Activated T-cell treated with anti-CD3 and anti-CD28 coated beads for 24 hours (primary cell): ENCODE measurements around the gene COL2A1.

Source experiments
- DNase-seq: peaks from one replicate; pipeline ENCODE4 v3.0.0-alpha.2; 2020; ENCODE audit warnings: low read depth

Gene COL2A1

DNA sequence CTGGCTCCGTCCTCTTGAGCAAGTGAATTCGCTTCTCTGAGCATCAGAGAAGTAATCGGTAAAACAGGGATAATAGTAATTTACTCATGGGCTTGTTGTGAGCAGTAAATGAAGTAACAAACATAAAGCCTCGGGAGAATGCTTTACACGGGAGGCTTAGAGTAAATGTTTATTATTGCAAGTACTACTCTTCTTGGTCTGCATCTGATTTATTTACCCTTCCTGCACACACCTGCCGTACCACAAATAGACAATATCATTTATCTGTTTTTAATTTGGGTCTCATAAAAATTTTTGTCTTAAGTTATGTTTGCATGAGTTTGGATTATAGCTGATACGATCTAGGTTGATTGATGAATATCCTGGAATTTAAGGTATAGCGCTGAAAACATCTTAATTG is 7.8 kb upstream of the COL2A1 start:
- DNase-seq, result no peak

DNA sequence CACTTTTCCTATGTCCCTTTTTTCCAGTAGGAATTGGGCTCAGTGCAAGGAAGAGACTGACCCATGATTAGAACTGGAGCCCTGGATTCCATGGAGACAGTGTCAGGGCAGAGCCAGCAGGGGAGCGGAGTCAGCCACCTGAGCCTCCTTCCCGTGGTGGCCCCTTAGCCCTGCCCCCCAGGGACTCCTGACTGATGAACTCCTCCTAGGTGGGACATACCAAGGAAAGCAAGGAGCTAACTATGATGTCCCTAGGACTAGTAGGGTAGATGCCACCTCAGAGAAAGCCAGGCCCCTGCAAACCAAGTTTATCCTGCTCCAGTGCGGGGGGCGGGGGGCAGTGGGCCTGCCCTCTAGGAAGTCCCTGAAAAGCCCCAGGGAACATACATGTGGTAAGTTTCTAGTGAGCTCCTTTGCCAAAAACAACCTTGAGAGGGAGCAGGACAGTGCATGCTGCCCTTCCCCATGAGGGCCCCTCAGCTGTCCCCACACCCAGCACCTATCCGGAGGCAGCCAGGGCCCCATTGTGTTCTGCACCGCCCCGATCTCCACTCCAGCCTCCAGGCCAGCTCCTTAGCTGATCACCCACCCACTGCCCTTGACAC is 6.2 kb upstream of the COL2A1 start:
- no peak for DNase-seq

DNA sequence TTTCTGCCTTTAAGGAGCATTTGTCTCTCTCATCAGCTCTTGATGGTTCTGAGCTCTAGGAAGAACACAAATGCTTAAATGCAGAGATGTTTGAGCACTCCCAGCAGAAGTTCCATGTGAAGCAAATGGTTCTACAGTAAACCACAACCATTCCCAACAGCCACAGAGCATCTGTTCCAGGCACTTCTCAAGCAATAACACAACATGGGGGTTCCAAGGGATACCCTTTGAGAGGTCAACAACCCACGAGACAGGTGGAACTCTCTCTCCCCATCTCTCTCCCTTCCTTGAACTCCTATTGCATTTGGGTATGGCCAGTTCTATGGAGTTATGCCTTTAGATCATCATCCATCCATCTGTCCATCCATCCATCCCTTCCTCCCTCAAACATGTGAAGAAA is 5.2 kb upstream of the COL2A1 start:
- DNase-seq, result no peak

DNA sequence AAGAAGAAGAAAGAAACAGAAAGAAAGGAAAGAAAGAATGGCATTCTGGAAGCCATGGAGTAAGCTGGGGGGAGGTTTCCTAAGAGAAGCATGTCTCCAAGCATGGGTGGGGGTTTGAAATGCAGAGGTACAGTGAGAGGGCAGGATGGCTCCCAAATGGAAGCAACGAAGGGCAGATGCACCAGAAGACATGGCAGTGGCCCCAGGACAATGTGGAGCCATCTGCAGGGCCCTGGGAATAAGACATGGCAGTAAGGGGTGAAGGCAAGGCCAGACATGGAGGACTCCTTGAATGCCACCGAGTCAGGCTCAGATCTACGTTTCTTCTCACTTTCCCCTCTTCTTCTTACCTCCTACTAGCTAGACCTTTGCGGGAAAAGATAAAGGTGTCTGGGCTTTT is 4.7 kb upstream of the COL2A1 start:
- DNase-seq, result no peak

DNA sequence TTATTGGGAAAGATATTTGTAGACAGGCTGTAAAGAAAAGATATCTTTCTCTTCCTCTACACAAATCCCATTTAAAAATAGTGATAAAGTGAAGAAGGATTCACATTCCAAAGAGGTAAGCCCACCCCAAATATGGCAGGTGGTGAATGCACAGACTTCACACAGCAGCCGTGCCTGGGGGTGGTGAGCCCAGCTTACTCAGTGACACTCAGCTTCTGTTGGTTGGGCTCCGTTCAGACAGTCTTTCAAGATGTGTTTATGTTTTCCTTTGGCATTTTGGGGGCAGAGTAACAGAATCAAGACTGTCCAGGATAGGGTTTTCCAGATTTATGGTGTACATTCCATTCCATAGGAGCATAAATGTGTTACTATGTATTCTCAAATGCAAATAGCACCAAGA is 4.1 kb upstream of the COL2A1 start:
- no peak for DNase-seq

DNA sequence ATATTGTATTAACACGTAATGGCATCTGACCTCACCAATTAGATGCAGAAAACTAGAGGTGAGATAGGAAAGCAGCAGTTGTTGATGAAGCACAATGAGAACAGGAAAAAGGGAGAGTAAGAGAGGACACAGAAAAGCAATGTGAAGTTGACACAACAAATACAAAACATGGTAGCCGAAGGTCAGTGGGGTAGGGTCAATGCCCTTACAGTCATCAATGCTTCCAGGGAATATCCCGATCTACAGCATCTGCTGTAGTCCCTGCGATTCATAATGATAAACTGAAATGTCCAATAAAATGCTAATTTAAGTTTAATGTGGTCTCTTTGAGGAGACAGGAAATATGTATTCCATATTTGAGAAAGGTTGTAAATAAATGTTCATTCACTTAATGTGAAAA is 2.9 kb upstream of the COL2A1 start:
- DNase-seq, result no peak

DNA sequence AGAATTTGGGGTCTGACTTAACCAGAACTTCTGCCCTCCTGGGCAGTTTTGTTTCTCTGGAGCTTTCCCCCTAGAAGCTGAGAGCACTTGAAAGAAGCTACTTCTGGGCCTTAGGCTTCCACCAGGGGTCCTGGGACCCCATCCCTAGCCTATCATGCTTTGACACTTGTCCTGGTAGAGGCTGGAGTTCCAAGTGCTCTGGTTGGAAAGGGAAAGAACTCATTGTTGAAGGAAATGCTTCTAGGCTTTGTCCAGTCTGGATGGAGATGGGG is 1.4 kb upstream of the COL2A1 start:
- DNase-seq, result no peak

DNA sequence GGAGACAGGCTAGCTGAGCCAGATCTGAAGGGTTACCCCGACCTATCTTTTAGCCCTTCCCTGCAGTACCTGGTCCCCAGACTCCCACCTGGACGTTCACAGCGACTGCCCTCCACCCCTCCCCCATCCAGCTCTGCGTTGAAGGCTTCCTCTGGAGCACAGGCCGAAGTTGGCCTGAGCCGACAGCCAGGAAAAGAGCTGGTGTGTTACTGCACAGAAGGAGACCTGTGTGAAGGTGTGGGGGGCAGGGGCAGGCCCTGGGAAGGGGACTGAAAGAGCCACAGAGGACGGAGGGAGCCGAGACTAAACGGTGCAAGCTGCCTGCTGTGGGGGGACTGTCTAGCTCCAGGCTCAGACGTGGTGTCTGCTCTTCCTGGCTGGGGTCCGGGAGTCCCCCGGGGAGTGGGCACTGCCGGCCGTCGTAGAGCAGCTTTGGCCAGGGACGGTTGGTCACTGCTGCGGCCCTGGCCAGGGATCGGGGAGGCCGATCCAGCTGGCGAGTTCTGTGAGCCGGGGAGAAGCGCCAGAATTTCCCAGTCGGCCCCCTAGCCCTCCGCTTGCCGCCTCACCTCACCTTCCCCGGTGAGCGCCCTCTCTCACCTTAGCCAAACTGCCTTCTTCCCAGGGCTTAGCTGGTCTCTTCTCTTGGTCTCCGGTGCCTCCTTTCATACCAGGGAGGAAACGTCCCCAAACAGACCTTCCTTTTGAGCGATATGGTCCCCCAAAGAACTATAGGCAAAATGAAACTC is 899 bp upstream of the COL2A1 start:
- DNase-seq, result no peak

DNA sequence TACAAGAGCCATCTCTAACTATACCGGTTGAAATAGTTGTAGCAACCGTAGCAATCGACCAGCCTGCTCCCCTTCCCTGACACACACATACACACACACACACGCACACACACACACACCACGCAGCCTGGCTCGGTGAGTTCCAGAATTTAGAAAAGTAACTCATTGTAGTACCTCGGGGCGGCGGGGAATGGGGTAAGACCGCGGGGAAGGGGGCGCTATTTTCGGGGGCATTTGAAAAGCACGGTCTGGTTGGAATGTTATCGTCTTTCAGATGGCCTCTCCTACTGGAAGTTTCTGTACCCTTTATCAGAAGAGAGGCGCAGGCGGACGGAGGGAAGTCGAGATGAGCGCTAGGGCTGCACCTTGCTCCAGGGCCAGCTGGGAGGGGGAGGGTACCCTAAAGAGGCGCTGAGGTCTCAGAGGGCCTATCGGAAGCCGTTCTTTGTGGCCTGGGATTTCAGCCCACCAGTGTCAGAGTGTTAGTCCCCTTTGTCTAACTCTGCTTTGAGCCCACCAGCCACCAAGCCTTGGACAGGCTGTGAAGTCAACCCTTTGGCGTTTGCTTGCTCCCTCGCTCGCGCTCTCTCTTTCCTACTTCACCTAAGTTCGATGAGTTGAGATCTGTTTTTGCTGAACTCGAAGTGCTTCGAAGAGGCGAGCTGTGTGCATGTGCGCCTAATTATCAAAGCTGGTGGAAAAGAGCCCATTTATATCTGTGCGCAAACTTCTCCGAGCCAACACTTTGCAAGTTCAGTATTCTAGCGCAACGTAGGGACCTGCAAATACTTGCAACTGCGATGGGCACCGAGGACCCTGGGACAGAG is 837 bp downstream of the COL2A1 start:
- DNase-seq, result no peak

DNA sequence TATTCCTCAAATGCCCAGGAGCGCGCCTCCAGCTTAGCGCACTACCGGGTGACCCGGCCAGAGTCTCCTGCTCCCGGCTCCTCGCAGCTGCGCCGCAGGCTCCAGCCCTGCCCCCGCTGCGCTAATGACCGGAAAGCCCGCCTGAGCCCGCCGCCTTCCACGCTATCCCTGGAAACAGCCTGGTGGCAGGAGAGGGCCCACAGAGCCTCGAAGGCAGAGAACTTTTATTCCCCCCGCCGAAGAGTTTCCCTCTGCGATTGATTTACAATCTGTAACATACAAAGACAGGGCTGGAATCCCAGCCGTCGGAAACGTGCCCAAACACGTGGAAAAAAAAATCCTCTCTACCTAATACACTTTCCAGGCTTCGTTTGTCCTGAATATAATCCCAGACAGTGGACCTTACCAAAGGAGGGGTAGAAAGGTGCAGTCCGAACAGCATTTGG is 1.5 kb downstream of the COL2A1 start:
- no peak for DNase-seq

DNA sequence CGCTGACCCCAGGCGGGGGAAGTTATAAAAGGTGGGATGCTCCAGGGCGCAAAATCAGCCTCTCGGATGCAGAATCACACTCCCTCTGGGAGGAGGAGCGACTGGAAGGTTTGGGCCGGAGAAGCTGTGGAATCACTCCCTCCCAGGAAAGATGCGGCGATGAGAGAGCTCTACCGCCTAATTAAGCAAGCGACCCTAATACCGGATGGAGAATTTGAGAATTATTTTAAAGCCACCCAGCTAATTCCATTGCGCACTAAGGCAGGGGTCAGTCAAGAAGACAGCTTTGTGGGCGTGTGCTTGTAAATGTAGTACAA is 1.9 kb downstream of the COL2A1 start:
- no peak for DNase-seq

DNA sequence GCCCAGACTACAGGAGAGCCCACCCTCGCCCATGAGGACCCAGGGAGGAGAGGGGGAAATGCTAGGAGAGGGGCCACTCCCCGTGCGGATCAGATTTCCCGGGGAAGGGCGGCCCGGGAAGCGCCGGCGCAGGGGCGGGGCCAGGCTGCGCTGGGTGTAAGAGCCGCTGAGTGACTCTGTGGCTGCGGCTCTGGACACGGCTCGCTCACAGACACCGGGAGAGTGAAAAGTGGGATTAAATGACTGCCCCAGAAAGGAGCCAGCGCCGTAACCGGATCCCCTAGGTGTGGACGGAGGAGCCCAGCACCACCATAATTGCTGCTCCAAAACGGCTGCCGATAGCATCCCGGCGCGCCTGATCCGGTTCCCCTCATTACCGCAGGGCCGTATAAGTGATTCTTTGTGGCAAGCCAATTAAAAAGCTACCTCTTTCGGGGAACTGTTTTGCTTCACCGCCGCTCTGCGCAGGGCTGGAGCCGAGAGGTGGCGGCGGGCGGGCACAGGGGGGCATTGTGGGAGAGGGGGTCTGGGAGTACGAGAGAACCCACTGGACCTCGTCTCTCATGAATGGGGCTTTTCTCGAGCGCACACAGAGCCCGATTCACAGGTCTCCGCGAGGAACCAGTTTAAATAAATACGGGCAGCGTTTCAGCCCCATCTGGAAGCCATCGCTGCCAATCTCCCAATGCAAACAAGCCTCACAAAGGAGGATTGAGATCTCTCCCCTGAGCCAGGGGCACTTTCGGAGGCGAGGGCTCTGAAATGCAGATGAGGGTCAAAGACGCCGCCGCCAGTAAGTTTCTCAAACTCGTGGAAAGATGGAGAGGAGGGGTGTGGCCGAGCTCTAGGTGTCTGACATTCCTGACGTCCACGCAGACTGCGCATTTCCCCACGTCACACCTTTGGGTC is 2.5 kb downstream of the COL2A1 start:
- DNase-seq, result no peak

DNA sequence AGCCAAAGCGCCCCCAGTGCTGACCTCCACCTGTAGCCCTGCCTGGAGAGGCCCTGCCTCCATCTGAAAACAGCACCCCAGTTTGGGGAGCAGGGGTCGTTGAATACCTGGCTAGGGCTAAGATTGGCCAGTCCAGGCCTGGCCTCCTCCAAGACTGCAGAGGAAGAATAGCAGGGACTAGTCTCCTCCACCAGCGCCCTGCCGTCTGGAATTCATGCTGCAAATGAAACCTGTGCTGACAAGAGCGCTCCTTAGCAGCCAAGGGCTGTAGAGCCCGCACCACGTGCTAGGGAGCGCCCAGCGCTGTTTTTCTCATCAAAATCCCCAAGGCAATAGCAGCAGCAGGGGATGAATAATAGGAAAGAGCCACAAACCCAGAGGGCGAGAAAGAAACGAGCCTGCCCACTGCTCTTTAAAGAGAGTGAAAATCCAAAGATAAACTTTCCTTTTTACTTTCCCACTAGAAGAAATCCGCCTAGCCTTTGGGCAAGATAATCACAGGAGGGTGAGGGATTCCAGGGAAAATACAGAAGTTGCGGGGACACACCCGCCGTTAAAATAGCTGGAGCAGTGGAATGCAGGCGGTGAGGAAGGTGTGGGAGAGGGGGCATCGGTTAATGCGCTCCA is 3.3 kb downstream of the COL2A1 start:
- no peak for DNase-seq

DNA sequence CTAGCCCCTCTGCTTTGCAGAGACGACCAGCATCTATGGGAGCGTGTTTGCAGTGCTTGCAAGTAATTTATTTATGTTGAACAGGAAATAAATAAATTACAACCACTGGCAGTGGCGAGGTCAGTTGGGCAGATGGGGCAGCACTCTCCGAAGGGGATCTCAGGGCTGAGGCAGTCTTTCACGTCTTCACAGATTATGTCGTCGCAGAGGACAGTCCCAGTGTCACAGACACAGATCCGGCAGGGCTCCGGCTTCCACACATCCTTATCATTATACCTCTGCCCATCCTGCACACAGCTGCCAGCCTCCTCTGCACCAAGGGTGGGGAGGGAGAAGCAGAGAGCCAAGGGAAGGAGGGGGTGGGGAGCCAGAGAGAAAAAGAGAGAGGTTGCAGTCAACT is 4.5 kb downstream of the COL2A1 start:
- DNase-seq, result no peak

DNA sequence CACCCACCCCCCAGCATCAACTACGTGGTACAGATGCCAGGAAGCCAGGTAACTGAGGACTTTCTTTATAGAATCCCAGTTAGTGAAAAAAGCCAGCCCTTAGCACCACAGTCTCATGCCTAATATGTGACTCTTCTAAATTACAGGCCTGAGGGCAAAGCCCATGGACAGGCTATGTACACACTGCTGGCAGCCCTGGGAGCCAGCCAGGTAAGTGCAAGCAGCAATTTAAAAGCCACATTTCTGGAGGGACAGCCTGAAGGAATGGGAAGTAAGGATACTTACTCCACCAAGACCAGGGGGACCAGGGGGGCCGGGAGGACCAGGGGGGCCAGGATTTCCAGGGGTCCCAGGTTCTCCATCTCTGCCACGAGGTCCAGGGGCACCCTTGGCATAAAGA is 7.0 kb downstream of the COL2A1 start:
- no peak for DNase-seq

DNA sequence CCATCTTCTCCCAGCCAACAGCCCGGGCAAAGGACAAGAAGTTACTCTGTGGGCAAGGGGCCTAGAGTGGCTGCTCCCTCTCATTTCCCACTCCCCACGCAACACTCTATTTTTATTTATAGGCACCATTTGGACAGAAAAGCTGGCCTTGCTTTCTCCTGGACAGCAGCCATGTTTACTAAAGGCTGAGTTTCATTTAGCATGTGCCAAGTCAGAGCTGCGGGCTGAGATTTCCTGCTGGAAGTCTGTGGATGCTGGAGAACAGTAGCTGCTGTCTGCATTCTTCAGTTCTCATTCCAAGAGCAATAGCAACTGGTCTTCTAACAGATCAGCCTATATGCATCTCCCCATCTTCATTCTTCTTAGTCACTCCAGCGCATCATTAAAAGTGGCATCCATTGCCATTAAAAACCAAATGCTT is 8.3 kb downstream of the COL2A1 start:
- no peak for DNase-seq

DNA sequence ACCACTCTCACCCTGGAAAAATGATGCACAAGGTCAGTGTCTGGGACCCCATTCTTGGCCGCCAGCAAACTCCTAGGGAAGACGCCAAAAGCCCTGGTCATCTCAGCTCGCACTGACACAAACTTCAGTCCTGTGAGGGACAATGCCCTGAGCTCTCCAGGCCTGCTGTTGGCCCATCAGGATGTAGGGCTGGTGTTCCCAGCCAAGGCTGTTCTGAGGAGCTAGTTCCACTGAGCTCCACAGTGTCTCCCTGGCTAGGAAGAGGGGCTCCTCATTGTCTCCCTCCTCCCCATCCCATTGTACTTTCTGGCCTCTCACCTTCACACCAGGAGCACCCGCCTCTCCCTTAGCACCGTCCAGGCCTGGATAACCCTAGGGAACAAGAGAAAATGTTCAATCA is 10.8 kb downstream of the COL2A1 start:
- DNase-seq, result no peak

DNA sequence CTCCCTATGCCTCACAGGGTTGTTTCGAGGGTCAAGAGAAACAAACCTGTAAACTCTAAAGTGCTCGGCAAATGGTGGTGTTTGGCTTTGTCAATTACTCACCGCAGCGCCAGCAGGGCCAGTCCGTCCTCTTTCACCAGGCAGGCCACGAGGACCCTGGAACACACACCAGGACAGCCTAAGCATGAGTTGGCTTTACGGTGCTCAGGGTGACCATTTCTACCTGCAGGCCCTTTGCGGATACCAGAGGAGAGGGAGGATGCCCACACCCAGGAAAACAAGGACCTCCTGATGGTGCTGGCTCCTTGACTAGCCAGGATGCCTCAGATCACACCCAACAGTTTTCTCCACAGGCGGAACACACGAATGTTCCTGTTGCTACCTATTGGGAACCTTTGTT is 11.5 kb downstream of the COL2A1 start:
- DNase-seq, result no peak

DNA sequence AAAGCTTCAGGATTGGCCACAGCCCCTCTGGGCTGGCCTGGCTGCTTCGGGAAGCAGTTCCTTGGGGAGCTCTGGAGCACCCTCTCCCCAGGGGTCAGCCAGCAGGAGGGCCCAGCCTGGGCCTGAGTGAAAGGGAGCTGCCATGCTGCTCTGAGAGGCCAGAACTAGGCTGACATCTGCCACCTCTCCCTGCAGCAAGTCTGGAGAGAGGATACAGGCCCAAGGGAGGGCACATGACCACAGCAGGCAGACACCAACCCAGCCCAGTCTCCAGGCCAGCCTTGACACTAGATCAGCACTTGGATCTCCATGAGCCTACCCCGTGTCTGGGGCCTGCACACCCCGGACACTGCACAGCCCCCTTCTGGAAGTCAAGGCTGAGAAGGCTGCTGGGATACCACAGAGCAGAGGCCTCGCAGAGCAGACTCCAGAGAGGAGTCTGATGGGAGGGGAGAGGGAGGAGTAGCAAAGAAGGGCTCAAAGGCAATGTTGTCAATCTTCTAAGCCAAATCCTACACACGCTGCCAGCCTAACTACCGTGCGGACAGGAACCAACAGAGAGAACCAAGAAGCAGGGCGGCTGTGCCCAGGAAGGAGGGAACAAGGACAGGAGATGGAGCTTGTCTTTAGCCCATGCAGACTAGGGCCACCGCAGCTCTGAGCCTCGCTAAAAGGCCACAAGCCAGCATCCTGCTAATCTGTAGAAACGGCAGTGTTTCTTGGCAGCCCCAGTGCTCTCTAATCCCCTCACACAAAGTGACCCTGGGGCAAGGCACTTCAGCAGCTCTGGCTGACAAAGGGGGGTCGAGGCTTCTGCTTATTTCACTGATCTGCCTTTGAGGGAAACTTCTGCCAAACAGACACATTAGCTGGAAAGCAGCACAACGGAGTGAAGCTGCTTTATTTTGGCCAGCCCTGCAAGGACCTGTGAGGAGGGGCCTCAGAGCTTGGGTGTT is 12.9 kb downstream of the COL2A1 start:
- no peak for DNase-seq

DNA sequence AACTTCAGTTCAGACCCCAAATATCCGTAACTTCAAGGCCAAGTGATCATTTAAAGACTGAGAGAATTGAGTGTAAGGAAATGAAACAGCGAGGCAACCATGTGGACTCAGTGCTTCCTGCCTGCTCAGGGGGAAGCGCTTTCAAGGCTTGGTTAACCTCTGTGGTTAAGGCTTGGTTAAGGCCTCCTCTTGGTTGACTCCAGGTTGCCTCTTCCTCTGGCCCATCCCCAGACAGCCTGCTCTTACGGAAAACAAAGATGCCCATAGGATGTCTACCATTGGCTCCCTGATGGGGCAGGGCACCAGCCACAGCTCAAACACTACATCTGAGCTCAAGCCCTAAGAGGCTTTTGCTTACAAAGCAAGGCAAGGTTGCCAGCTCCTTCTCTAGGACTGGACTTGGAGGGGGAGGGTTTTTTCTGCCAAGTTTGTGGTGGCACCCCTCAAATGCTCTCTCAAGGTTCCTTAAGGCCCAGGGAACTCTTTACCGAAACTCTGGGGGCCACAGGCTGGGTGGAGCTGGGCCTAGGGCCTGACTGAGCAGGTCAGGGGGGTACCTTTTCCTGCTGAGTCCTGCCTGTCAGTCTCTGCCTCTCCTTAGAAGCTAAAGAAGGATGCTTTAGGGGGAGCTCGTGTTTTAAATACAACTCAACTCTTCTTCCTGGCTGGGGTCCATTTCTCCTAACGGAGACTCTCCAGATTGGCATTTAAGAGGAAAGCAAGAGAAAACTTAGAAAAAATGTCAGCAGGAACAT is 13.7 kb downstream of the COL2A1 start:
- DNase-seq, result peak; percentile 10
